ENCODE data around the gene ZNF629. TPM values are rescaled to one million over a fixed set of nuclear protein-coding genes. Genes with fewer than 3 reads are reported as not detected.

The ZNF629 gene
- polyA plus RNA-seq, 1 of the 3 experiments (the other 2 are of a cell fraction): 4.7 TPM

DNA sequence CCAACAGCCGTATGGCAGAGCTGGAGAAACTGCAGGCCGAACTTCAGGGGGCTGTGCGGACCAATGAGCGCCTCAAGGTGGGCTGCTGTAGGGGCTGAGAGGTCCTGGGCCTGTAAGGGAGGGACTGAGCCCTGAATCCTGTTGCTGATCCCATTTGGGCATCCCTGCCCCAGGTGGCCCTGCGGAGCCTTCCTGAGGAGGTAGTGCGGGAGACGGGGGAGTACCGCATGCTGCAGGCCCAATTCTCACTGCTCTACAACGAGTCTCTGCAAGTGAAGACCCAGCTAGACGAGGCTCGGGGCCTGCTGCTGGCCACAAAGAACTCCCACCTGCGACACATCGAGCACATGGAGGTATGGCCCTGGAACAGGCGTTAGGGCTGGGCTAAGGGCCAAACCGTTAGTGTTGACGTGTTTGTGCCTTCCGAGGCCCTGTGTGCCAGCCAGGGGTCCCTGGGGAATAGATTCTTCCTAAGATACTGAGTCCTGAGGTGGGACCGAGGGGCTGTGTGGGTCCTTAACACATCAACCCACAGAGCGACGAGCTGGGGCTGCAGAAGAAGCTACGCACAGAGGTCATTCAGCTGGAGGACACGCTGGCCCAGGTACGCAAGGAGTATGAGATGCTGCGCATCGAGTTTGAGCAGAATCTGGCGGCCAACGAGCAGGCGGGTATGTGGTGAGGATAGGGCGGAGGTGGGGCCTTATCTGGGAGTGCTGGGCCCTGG, 20.6 kb downstream of the ZNF629 start (continued):
- TF ChIP-seq EP300 (IDR thresholded peaks at IDR 0.05; ENCODE audit: borderline replicate concordance in 1 of 2, low read depth in 1 of 2, low read length in 1 of 2) (no peak), GATA2 (CRISPR knock-in tag; IDR thresholded peaks at IDR 0.05) (no peak), SMC3 (IDR thresholded peaks at IDR 0.05; ENCODE audit: low read depth, low read length) (no peak)

DNA sequence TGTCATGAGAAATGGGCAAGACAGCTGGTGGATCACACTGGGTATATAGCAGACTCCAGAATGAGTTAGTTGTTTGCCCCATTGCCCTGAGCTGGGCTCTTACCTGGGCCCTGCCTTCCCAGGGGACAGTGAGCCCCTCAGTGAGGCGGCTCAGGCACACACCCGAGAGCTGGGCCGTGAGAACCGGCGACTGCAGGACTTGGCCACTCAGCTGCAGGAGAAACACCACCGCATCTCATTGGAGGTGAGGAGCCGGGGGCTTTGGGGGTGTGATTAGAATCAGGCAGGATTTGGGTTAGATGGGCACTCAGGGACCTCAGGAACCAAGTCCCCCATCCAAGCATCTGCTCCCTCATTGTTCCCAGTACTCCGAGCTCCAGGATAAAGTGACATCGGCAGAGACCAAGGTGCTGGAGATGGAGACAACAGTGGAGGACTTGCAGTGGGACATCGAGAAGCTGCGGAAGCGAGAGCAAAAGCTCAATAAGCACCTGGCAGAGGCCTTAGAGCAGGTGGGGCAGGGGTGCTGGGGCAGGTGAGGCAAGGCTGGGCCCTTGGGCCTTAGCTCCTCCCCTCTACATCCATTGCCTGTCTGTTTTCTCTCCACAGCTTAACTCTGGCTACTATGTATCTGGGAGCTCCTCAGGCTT, 22.1 kb downstream of the ZNF629 start:
- DNase-seq: no peak
- Histone ChIP-seq H4K20me1 (ENCODE audit: insufficient read depth) (no peaks in the 10 kb centered on the region), H3K4me3 (ENCODE audit: low read depth in 2 of 2, low read length in 1 of 2) (no peak overlapping the region), H3K9ac (no peak overlapping the region), H2AFZ (ENCODE audit: low read depth) (no peak overlapping the region), H3F3A (replicated peaks; ENCODE audit: insufficient read depth) (peaks cover 7% of the 10 kb centered on the region), H3K36me3 (replicated peaks in 1 of 2; ENCODE audit: control insufficient read depth in 1 of 2, insufficient read depth in 2 of 2, low read length in 1 of 2) (peaks cover 40 to 68% of the 10 kb centered on the region in 2 experiments), H3K4me2 (no peak overlapping the region), H3K79me2 (ENCODE audit: insufficient read depth) (peaks cover 49% of the 10 kb centered on the region), H3K4me1 (ENCODE audit: control insufficient read depth in 1 of 2, insufficient read depth in 2 of 2, low read depth in 1 of 2, low read length in 1 of 2) (peaks cover 15 to 26% of the 10 kb centered on the region in 2 experiments), H3K27ac (ENCODE audit: low read depth in 2 of 2, low read length in 1 of 2) (no peak overlapping the region; a peak in 1 of 4 replicates), H3K27me3 (ENCODE audit: insufficient read depth) (no peaks in the 10 kb centered on the region), H3K9me2 (no peaks in the 10 kb centered on the region), H3K9me3 (no peaks in the 10 kb centered on the region)
- TF ChIP-seq YY1 (IDR thresholded peaks at IDR 0.05; ENCODE audit: low read depth) (no peak), POLR2AphosphoS5 (IDR thresholded peaks at IDR 0.05; ENCODE audit: low read depth, low read length) (no peak), SIN3A (IDR thresholded peaks at IDR 0.05; ENCODE audit: borderline replicate concordance, low read depth, low read length) (no peak), GATA2 (CRISPR knock-in tag; IDR thresholded peaks at IDR 0.05) (no peak)
- TF ChIP-seq, protein P1, sequence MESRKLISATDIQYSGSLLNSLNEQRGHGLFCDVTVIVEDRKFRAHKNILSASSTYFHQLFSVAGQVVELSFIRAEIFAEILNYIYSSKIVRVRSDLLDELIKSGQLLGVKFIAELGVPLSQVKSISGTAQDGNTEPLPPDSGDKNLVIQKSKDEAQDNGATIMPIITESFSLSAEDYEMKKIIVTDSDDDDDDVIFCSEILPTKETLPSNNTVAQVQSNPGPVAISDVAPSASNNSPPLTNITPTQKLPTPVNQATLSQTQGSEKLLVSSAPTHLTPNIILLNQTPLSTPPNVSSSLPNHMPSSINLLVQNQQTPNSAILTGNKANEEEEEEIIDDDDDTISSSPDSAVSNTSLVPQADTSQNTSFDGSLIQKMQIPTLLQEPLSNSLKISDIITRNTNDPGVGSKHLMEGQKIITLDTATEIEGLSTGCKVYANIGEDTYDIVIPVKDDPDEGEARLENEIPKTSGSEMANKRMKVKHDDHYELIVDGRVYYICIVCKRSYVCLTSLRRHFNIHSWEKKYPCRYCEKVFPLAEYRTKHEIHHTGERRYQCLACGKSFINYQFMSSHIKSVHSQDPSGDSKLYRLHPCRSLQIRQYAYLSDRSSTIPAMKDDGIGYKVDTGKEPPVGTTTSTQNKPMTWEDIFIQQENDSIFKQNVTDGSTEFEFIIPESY (IDR thresholded peaks at IDR 0.05; ENCODE audit: borderline replicate concordance, low read depth): no peak
- WGBS (ENCODE audit: low lambda C conversion rate): 100% methylated on average over 4 of the region's 12 CpGs
- POLR2A ChIA-PET: interaction anchor here (1.0 to 1.3 kb wide), 2 partner anchors 13 to 17 kb away, joined by 3 read pairs; partner anchors contain the start of gene PHKG2
- CTCF ChIA-PET: interaction anchor here (1.3 kb wide), 1 partner anchor 10 kb away, joined by 3 read pairs; no protein-coding TSS in a partner anchor

DNA sequence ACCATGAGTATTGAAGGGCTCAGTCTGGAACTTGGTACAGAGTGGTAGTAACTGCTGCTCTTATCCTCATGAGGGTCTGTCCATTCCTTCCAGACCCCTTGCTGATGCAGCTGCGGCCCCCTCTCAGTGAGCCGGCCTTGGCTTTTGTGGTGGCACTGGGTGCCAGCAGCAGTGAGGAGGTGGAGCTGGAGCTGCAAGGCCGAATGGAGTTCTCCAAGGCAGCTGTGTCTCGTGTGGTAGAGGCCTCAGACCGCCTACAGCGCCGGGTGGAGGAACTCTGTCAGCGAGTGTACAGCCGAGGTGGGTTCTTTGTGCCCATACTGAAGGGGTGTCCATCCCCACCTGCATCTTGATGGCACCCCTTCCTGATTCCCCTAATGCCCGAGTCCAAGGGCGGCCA, 22.9 kb downstream of the ZNF629 start:
- H3K9ac ChIP-seq: 0 out of 2 replicates have a peak overlapping the region, but pooled peaks have one; percentile 89
- H4K20me1 ChIP-seq (ENCODE audit: insufficient read depth): no peaks in the 10 kb centered on the region
- no peaks in the 10 kb centered on the region for H3K27me3 ChIP-seq (ENCODE audit: insufficient read depth)
- 0 out of 2 replicates have a peak overlapping the region, but pooled peaks have one; percentile 98 for H3K4me2 ChIP-seq
- no peaks in the 10 kb centered on the region for H3K9me3 ChIP-seq
- no peak overlapping the region for H2AFZ ChIP-seq (ENCODE audit: low read depth)
- peaks cover 40 to 69% of the 10 kb centered on the region in 2 experiments for H3K36me3 ChIP-seq (replicated peaks in 1 of 2; ENCODE audit: control insufficient read depth in 1 of 2, insufficient read depth in 2 of 2, low read length in 1 of 2)
- DNase-seq: no peak
- H3K4me1 ChIP-seq (ENCODE audit: control insufficient read depth in 1 of 2, insufficient read depth in 2 of 2, low read depth in 1 of 2, low read length in 1 of 2): peaks cover 15 to 26% of the 10 kb centered on the region in 2 experiments
- H3K9me2 ChIP-seq: no peaks in the 10 kb centered on the region
- ChIA-PET CTCF (interaction anchor here (1.3 kb wide), 1 partner anchor 11 kb away, joined by 3 read pairs; no protein-coding TSS in a partner anchor), POLR2A (no interaction called here)
- H3K27ac ChIP-seq (ENCODE audit: low read depth in 2 of 2, low read length in 1 of 2): no peak overlapping the region
- H3F3A ChIP-seq (replicated peaks; ENCODE audit: insufficient read depth): peaks cover 7% of the 10 kb centered on the region
- WGBS (ENCODE audit: low lambda C conversion rate): 92% methylated on average over 11 of the region's 11 CpGs
- H3K4me3 ChIP-seq (ENCODE audit: low read depth in 2 of 2, low read length in 1 of 2): no peak overlapping the region
- peaks cover 49% of the 10 kb centered on the region for H3K79me2 ChIP-seq (ENCODE audit: insufficient read depth)
- TF ChIP-seq RCOR1 (IDR thresholded peaks at IDR 0.05; ENCODE audit: low read length): no peak
- TF ChIP-seq, protein P2, sequence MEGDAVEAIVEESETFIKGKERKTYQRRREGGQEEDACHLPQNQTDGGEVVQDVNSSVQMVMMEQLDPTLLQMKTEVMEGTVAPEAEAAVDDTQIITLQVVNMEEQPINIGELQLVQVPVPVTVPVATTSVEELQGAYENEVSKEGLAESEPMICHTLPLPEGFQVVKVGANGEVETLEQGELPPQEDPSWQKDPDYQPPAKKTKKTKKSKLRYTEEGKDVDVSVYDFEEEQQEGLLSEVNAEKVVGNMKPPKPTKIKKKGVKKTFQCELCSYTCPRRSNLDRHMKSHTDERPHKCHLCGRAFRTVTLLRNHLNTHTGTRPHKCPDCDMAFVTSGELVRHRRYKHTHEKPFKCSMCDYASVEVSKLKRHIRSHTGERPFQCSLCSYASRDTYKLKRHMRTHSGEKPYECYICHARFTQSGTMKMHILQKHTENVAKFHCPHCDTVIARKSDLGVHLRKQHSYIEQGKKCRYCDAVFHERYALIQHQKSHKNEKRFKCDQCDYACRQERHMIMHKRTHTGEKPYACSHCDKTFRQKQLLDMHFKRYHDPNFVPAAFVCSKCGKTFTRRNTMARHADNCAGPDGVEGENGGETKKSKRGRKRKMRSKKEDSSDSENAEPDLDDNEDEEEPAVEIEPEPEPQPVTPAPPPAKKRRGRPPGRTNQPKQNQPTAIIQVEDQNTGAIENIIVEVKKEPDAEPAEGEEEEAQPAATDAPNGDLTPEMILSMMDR (IDR thresholded peaks at IDR 0.05): no peak
- no peak for TF ChIP-seq SMC3 (IDR thresholded peaks at IDR 0.05; ENCODE audit: low read depth, low read length)
- TF ChIP-seq FOSL2 (IDR thresholded peaks at IDR 0.05; ENCODE audit: borderline replicate concordance, low read depth): no peak
- no peak for TF ChIP-seq RFX5 (IDR thresholded peaks at IDR 0.05; ENCODE audit: low read length)
- TF ChIP-seq, protein P1 (IDR thresholded peaks at IDR 0.05; ENCODE audit: borderline replicate concordance, low read depth): no peak
- TF ChIP-seq FOXM1 (IDR thresholded peaks at IDR 0.05; ENCODE audit: low read depth): no peak
- TF ChIP-seq EZH2phosphoT487 (IDR thresholded peaks at IDR 0.05; ENCODE audit: borderline replicate concordance, low read depth): no peak
- TF ChIP-seq MXI1 (IDR thresholded peaks at IDR 0.05; ENCODE audit: low read depth, low read length): no peak
- no peak for TF ChIP-seq ELF1 (IDR thresholded peaks at IDR 0.05)
- TF ChIP-seq TAF1 (IDR thresholded peaks at IDR 0.05; ENCODE audit: borderline replicate concordance, low read depth, low read length): no peak

Measured in SK-N-SH (cell line).